HG03108 (cell line): Measurements from ENCODE around the gene MRPL50.

ENCODE experiments used
- ATAC-seq: cut with Tn5 transposase; IDR thresholded peaks from one replicate; pipeline ENCODE4 v1.9.1; 2021; ENCODE audit warnings: moderate library complexity; ENCODE audit not compliant: unreplicated experiment

Gene MRPL50

DNA sequence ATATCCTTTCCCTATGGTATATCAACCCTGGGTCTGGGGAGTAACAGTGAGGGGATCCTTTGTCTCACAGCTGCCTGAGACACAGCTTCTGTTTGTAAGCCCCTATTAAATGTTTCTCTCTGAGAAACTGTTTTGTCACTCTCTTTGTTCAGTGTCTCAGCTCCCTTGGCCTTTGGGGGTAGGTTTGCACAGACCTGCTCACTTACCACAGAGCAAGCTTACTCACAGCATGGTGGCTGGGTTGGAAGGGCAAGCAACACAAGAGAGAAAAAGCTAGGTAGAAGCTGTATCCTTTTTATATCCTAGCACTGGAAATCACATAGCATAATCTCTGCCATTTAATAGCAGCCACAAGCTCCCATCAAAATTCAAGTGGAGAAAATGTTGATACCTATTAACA, 18.1 kb downstream of the MRPL50 start:
- ATAC-seq, result no peak

DNA sequence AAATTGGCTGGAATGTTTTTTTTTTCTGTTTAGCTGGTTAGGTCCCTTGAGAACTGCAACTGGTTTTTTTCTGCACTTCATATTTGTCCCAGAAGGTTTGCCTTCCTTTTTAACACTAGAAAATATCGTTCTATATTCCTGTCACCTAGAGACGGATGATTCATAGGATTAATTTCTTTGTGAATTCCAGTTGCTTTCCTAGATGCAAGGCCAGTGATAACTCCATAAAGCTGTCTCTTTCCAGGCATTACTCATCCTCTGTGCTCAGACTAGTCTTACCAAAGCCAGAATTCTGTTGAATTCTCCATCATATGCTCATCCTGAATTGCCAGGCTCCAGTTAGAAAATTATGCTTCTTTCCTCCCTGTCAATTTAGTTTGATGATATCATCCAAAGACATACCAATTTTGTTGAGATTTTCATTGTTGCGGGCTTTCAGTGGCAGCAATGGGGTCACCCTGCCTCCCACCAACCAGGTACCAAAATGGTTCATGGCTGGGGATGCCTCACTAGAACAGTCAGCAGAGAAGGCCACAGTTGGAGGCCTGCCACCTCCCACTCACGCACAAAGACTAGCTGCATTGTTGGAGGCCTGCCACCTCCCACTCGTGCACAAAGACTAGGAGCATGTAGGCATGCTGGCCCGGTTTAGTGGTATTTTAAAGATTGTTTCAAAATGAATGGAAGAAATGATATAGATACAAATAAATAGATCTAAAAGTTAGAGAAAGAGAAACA, 22.1 kb downstream of the MRPL50 start:
- no peak for ATAC-seq

DNA sequence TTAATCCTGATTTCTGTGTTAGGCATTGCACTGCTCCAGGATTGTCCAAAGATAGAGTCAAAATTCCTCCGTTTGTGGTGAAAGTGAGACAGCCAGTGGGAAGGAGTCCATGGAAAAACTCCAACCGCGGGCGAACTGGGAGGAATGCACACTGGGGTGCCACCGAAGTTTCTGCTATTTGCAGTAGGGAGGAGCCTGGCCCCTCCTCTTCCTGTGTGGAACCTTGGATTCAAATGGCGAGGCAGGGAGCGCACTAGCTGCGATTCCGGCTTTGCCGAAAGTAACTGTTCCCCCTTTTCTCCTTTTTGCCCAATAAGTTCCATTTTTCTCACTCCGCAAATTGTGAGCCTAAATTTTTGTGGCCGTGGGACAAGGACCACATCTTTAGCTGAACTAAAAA, 22.9 kb downstream of the MRPL50 start:
- ATAC-seq, result no peak

DNA sequence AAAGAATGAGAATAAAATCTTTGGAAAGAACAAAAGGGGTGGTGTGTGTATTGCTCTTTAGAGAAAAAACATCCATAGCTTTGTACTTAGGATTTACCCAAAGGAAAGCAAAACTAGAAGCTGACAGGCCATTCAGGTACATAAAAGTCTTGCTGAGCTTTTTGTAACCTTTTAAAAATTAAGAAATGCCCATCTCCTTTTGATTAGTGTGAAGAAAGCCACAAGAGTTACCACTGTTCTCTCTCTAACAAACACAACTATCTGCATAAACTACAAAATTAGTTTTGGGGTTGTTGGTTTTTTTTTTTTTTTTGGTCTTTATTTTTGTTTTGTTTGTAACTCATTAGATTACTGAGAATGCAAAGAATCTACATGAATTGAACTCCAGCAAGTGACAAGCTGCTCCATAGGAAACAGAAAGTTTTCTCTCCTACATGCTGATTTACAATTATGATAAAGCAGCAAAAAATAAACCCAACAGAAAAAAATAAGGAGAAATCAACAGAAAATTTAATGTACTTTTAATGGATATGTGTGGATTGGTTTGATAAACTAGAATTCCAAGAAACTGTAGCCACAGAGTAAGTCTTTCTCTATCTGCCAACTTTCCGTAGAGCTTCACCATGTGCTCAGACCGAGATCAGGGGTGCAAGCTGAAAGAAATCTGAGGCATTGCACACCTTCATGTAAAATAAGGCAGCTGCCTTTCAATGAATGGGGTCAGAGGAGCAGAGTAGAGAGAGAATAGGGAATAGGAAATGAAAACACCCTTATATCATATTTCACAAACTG, 25.9 kb downstream of the MRPL50 start:
- no peak for ATAC-seq

DNA sequence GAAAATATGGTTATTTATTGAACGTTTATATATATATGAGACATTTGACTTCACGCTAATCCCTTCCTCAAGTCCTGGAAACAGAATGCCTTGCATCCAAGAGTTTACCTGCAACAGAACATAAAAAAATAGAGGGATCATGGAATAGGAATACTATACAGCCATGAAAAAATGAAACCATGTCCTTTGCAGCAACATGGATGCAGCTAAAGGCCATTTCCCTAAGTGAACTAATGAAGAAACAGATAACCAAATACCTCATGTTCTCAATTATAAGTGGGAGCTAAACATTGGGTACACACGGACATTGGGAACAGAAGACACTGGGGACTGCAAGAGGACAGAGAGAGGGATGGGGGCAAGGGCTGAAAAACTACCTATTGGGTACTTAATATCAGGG, 26.6 kb downstream of the MRPL50 start:
- no peak for ATAC-seq

DNA sequence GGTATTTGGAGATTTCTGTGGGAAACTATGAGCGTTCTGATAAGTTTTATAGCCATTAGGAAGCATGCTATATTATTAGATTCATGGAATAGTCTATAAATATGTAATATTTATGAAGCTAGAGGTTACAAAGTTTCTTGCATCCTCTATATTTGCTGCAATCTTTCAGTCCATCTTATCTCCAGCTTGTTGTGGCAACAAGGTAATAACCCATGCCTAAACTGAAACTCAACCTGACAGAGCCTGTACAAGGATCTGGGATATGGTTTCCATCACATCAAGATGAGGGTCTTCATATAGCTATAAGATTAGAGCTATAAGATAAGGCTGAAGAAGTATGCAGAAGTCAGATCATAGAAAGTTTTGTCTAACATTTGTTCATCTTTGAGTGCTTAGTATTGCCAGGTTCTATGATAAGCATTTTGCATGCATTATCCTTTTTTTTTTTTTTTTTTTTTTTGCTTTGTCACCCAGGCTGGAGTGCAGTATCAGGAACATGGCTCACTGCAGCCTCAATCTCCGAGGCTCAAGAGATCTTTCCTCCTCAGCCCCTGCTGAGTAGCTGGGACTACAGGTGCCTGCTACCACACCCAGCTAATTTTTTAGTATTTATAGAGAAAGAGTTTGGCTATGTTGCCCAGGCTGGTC, 28.4 kb downstream of the MRPL50 start:
- no peak for ATAC-seq

DNA sequence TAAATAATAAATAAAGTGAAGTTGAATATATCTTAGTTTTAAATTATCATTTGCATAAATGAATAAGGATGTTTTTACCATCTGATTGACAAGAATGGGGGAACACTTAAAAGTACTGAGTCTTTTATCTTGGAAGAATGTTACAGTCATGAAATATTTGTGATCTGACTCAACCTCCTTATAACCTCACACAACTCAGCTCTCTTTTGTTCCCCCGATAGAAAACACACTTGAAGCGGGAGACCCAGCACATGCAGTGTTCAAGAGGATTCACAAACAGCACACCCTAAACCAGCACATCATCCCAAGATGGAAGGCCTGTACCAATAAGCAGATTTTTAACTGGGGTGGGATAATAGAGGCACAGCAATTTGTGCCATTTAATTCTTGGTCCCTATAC, 29.1 kb downstream of the MRPL50 start:
- no peak for ATAC-seq

DNA sequence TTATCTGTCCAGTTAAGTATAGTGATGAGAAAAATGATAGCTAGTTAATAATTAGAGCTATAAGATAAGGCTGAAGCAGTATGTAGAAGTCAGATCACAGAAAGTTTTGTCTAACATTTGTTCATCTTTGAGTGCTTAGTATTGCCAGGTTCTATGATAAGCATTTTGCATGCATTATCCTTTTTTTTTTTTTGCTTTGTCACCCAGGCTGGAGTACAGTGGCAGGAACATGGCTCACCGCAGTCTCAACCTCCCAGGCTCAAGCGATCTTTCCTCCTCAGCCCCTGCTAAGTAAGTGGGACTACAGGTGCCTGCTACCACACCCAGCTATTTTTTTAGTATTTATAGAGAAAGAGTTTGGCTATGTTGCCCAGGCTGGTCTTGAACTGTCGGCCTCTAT, 31.1 kb downstream of the MRPL50 start:
- ATAC-seq, result no peak

DNA sequence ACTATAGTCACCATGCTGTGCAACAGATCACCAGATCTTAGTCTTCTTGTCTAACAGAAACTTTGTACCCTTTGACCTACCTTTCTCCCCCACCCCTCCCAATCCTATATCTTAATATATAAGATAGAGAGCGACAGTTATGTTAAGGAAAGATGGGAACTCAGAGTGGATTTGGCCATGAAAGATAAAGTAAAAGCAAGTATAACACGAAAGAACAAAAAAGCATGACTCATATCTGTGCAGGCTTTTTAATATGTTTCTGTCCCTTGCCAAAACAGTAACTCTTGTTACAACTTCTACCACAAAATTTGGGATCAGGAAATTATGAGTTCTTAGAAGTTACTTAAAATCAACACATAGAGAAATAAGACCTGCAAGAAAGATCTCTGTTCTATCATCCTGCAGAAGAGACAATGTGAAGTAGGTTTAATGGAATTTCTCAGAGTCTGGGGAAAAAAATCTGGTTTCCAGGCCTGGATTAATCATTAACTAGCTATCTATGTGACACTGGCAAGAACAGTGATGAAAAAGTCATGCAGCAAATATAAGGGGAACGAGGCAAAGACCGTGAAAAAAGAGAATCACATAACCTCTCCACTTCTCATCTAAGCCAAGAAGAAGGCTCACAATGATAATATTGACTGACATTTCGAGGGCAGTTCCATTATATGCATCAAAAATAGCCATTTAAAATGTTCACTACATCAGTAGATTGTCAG, 32.2 kb downstream of the MRPL50 start:
- no peak for ATAC-seq

DNA sequence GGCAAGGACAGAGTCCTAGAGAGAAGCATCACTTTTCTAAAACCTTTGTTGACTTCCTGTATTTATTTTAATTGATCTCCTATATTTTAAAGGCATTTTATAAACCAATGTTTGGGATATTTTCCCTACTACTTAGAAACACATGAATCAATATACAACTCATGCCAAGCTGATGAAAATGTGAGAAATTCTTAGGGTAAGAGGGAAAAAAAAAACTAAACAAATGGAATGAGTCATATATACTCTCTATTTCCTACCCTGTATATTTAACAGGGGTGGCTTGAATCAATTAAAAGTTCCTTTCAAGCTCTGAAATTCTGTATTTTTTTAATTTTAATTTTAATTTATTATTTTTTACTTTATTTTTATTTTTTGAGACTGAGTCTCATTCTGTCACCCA, 33.2 kb downstream of the MRPL50 start:
- ATAC-seq, result no peak

DNA sequence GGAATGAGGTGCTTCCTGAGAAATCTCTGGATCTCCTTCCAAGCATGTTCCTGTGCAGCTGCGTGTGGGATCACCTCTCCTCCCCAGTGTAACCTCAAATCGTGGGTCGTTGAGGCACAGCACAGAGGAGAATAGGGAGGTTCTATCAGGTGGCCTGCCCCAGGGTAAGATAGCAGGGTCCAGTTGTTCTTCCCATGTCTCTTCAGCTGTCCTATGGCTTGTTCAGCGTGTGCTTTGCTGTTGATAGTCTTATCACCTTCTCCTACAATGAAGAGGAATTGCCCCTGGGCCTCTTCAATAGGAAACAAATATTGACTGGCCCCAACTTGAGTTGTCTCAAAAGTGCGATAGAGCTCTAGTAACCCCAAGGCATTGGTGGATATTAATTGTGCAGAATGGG, 36.0 kb downstream of the MRPL50 start:
- no peak for ATAC-seq

DNA sequence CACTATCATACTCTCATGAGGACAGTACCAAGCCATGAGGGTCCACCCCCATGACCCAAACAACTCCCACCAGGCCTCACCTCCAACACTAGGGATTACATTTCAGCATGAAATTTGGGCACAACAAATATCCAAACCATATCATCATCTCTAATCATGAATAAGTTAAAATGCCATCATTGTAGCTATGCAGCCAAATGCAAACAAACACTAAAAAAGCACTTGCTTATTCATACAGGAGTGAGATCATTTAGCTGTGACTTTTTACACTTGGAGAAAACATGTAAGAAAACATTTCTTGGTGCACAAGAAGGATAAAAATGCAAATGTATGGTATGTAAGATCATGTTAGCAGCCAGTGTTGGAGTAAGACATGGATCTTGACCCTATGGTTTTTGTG, 37.8 kb downstream of the MRPL50 start:
- no peak for ATAC-seq

DNA sequence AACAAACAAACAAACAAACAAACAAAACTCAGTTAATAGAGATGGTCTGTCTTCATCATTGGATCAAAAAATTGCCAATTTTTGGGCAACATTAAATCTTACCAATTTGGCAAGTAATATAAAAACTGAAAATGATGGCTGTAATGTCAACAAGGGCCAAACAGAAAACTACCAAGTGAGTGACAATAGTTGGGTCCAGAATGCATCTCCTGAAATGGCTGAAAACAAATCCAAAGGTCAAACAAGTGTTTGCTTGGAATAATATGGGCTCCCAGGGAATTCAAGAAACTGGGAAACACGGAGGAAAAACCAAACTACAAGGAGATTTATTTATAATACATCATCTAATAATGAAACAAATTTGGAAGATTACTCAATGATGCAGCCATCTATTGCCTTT, 38.7 kb downstream of the MRPL50 start:
- ATAC-seq, result no peak

DNA sequence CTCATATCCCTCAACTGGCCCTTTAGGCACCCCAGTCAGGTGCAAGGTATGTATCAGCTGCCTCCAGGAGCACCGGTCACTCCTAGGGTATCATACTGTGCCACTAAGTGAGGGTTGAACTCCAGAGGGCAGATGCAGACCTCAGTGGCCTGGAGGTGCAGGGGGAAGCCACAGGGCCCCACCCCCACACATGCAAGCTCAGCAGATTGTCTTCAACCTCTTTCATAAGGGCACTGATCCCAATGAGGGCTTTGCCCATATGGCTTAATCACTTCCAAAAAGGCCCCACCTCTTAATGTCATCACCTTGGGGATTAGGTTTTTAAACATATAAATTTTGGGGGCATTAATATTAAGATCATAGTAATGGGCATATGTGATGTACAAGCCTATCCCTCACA, 41.8 kb downstream of the MRPL50 start:
- no peak for ATAC-seq

DNA sequence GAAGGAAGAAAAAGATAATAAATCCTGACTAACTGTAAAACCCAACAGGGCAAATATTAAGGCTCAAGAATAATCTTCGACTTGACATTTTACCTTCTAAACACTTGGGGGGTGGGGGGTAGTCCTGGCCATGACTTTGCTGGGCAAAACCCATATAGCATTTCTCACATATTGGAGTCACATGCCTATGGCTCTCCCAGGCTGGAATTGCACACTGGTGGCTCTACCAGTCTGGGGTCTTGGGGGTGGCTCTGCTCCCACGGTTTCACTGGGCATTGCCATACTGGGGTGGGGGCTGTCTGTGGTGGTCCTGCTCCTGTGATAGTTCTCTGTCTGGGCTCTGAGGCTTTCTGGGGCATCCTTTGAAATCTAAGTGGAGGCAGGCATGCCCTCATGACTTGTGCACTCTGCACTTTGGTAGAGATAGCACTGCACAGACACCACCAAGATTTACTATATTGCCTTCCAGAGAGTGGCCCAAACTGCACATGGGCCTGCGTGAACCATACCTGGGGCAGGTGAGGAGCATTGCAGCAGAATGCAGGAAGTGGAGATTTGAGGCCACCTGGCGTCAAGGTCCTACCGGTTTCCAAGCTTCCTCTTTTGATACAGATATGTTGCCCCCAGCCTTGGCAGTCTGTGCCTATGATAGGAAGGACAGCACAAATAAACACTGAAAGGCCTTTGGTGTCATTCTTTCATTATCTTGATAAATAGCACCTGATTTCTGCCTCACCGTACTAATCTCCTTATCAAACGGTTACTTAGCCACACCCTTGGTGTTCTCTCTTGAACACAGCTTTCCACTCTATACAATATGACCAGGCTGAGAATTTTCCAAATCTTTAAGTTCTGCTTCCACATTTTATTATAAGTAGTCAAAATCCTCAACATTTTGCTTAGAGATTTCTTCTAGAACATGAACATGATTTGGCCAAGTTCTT, 43.4 kb downstream of the MRPL50 start:
- no peak for ATAC-seq

DNA sequence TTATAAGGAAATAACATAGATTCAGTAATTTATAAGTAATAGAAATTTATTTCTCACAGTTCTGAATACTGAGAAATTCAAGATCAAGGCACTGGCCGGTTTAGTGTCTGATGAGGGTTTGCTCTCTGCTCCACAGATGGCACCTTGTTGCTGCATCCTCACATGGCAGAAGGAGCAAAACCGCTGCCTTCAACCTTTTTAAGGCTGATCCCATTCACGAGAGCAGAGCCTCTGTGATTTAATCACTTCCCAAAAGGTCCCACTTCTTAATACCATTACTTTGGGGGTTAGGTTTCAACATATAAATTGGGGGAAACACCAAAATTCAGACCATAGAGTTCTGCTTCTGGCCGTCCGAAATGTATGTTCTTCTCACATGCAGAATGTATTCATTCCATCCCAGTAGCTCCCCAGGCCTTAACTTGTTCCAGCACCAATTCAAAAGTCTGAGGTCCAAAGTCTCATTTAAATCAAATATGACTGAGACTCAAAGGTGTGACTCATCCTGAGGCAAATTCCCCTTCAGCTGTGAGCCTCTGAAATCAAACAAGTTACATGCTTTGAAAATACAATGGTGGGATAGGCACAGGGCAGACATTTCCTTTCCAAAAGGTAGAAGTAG, 44.2 kb downstream of the MRPL50 start:
- ATAC-seq, result no peak

DNA sequence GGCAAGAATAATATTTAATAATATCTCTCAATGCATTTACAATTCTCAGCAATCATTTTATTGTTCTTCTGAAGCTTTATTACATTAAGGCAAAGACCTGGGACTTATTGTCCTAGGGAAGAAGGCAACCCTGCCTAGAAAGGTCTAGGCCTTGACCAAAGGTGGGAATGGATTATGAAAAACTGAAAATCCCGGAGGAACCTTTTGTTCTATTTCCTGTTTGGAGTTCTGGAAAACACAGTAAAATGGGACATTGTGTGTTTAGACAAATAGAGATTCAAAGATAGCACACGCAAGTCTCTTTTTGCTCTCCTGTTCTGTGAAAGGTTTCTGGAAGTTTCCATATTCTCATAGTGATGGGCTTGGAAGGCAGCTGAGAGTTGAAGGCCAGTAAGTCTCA, 44.7 kb downstream of the MRPL50 start:
- ATAC-seq, result no peak

DNA sequence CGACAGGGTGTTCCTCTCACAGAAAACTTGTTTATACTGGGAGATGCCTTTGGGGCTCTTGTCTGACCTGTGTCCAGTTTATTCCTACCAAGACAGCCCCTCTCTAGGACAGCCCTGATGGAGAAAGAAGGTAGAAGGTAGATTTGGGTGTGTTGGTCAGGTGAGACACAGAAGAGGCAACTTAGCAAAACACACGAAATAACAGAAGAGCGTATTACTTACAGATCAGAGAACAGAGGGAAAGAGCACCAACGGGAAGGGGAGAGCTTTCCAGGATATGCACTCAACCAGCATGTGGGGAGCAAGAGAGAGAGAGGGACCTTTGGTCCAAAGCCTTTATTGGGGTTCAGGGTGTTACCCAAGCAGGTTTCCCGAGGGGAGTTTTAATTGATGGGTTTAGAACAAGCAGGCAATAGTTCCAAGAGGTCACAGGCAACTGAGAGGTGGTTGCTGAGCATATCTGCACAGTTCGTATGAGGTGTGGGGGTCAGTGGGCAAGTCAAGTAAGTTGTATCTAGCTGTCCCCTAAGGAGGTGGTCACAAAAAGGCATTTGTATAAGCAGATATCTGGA, 45.4 kb downstream of the MRPL50 start:
- no peak for ATAC-seq

DNA sequence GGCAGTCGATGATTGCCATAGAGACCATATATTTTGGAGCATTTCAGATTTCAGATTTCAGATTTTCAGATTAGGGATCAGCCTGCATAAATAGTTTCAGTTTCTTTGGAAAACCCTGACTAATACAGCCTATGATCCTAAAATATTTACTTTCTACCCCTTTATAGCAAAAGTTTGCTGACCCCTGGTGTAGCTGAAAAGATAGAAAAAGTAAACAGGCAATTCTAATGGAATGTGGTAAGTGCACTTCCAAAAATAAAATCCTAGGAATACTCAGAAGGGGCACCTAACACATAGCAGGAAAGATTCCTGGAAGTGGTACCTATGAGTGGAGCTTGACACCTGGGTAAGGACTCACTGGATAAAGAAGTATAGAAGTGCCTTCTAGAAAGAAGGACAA, 48.1 kb downstream of the MRPL50 start:
- ATAC-seq, result no peak

DNA sequence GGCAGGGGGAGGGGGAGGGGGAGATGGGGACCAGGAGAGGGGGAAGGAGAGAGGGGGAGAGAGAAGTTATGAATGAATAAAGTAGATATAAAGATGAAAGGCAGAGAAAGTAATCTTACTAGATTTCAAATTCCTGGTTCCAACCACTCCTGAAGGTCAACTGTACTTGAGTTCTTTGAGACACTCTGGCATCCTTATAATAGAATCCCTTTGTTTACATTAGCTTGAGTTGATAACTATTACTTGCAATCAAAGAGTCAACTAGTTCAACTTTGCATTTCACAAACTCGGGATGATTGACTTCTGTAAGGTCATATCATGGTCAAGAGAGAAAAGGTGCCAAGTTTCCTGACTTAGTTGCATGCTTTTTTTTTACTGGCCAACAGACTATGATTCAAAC, 55.8 kb downstream of the MRPL50 start:
- ATAC-seq, result no peak
